Prostate gland (tissue), 2 donors: Measurements from ENCODE around the gene DYDC1. TPM values are rescaled to one million over a fixed set of nuclear protein-coding genes. Genes with fewer than 3 reads are reported as not detected.

Experiments
- DNase-seq: peaks from one replicate; pipeline ENCODE4 v3.0.0-alpha.2; 2019; ENCODE audit warnings: low spot score
- H3K27ac ChIP-seq, 2 donors: fragments of 200-600 bp; sonication (generic); 2 replicates each; pipeline ENCODE4 v1.5.1; 2017 to 2019
- H3K27me3 ChIP-seq: fragments of 200-600 bp; sonication (generic); replicated peaks from 2 replicates; pipeline ENCODE4 v1.5.1; 2019; ENCODE audit not compliant: insufficient read depth
- H3K36me3 ChIP-seq, 2 donors: fragments of 200-600 bp; sonication (generic); 1 replicate in 1 of 2; 2 replicates in 1 of 2; pipeline versions ENCODE4 v1.5.1 to v1.8.1; 2017 to 2019
- H3K4me1 ChIP-seq: fragments of 200-600 bp; sonication (generic); replicated peaks from 2 replicates; pipeline ENCODE4 v1.5.1; 2019
- H3K4me3 ChIP-seq, 2 donors: fragments of 200-600 bp; sonication (generic); 2 replicates each; pipeline ENCODE4 v1.5.1; 2017 to 2019
- H3K9me3 ChIP-seq: fragments of 200-600 bp; sonication (generic); 2 replicates; pipeline ENCODE4 v1.5.1; 2017
- CTCF ChIP-seq, 4 experiments: fragments of 200-600 bp in 2 of 4; fragments of 450-650 bp in 2 of 4; sonication (generic) in 2 of 4; IDR thresholded peaks; 1 replicate in 3 of 4; 2 replicates in 1 of 4; pipeline ENCODE4 v1.5.1; 2016 to 2019; ENCODE audit warnings: antibody characterized with exemption in 4 of 4, mild to moderate bottlenecking in 2 of 4, moderate library complexity in 2 of 4
- POLR2A ChIP-seq: fragments of 450-650 bp; IDR thresholded peaks from one replicate; pipeline ENCODE4 v1.6.1; 2016; ENCODE audit warnings: antibody characterized with exemption, mild to moderate bottlenecking
- POLR2AphosphoS5 ChIP-seq: sonication (generic); formaldehyde crosslinking; IDR thresholded peaks from one replicate; pipeline ENCODE4 v1.6.1; 2017; ENCODE audit warnings: antibody characterized with exemption
- WGBS: methylation state at CpG from one replicate; pipeline ENCODE4 v1.1.5; 2018; 5-methylcytosine and 5-hydroxymethylcytosine counted together
- intact Hi-C: fragments of 100-400 bp; cut with DNase I; formaldehyde crosslinking; loops from one replicate; pipeline ENCODE4 v1.14.2; 2022
- total RNA-seq, 2 donors: library from RNA; depleted of rRNA; stranded (reverse); fragments of >200 nt; gene quantifications; one replicate each; pipeline ENCODE4 v1.1.0, GENCODE V29; 2016

Gene DYDC1
- total RNA-seq: 1 to 10 TPM in 1 of 2 donors, not detected in 1; 8.7 TPM

GRCh38 chr10:80356563-80356988 lies at the start of gene DYDC1, which contains the start of gene DYDC2:
TSS of gene DYDC1 (minus strand) at chr10:80356755. CDS start at chr10:80352601, 4,154 bp downstream.
TSS of gene DYDC2 (plus strand) at chr10:80356781. CDS start at chr10:80362444, 5,663 bp downstream.
- DNase-seq: peak; percentile 40
- Histone ChIP-seq H3K4me1 (peaks cover 4% of the 10 kb centered on the region), H3K36me3 (no peaks in the 10 kb centered on the region), H3K27me3 (no peaks in the 10 kb centered on the region), H3K27ac (no peak within 1 kb of the TSS), H3K9me3 (no peaks in the 10 kb centered on the region), H3K4me3 (peak within 1 kb of the TSS; percentile 19 to 34)
- intact Hi-C loops: no loop called here
- WGBS: 2% methylated on average over 43 of the region's 43 CpGs
- TF ChIP-seq CTCF (IDR thresholded peaks at IDR 0.05) (no peak), POLR2A (no peak), POLR2AphosphoS5 (no peak)

- intact Hi-C loops: no loop called here
- H3K36me3 ChIP-seq: no peaks in the 10 kb centered on the region
- DNase-seq: no peak
- no peaks in the 10 kb centered on the region for H3K27me3 ChIP-seq
- WGBS: 23% methylated on average over 4 of the region's 4 CpGs
- no peak for TF ChIP-seq CTCF (IDR thresholded peaks at IDR 0.05)
- TF ChIP-seq POLR2A: no peak
- peak; percentile 51 for TF ChIP-seq POLR2AphosphoS5
- H3K4me1 ChIP-seq: peaks cover 8% of the 10 kb centered on the region
- H3K4me3 ChIP-seq: no peak overlapping the region
- H3K9me3 ChIP-seq: no peaks in the 10 kb centered on the region
- H3K27ac ChIP-seq: peak overlapping the region; percentile 27 to 96
These were observed 49.6 kb upstream of the DYDC1 start for GRCh38 chr10:80406204-80406603.

- intact Hi-C loops: no loop called here
- DNase-seq: no peak
- 47% methylated on average over 4 of the region's 4 CpGs for WGBS
- no peaks in the 10 kb centered on the region for H3K36me3 ChIP-seq
- no peaks in the 10 kb centered on the region for H3K9me3 ChIP-seq
- no peak for TF ChIP-seq POLR2AphosphoS5
- TF ChIP-seq POLR2A: no peak
- no peak for TF ChIP-seq CTCF (IDR thresholded peaks at IDR 0.05)
- H3K4me1 ChIP-seq: peaks cover 4% of the 10 kb centered on the region
- no peaks in the 10 kb centered on the region for H3K27me3 ChIP-seq
- peak overlapping the region; percentile 27 to 96 for H3K27ac ChIP-seq
- no peak overlapping the region for H3K4me3 ChIP-seq
These were observed 49.1 kb upstream of the DYDC1 start for GRCh38 chr10:80405626-80406025.

- Histone ChIP-seq H3K36me3 (no peaks in the 10 kb centered on the region), H3K27ac (no peak overlapping the region), H3K4me3 (no peak overlapping the region), H3K27me3 (no peaks in the 10 kb centered on the region), H3K9me3 (no peaks in the 10 kb centered on the region), H3K4me1 (peaks cover 4% of the 10 kb centered on the region)
- TF ChIP-seq POLR2AphosphoS5 (no peak), POLR2A (no peak), CTCF (IDR thresholded peaks at IDR 0.05) (no peak)
- no peak for DNase-seq
- 87% methylated on average over 1 of the region's 1 CpG for WGBS
- intact Hi-C loops: no loop called here
These were observed 48.5 kb upstream of the DYDC1 start for GRCh38 chr10:80405035-80405434.

GRCh38 chr10:80400136-80400804 lies 43.7 kb upstream of the DYDC1 start:
- no peaks in the 10 kb centered on the region for H3K9me3 ChIP-seq
- TF ChIP-seq POLR2A (no peak), CTCF (IDR thresholded peaks at IDR 0.05) (no peak), POLR2AphosphoS5 (no peak)
- no peaks in the 10 kb centered on the region for H3K36me3 ChIP-seq
- WGBS: 68% methylated on average over 8 of the region's 8 CpGs
- H3K27me3 ChIP-seq: no peaks in the 10 kb centered on the region
- no peaks in the 10 kb centered on the region for H3K4me1 ChIP-seq
- intact Hi-C loops: no loop called here
- no peak overlapping the region for H3K4me3 ChIP-seq
- DNase-seq: no peak
- no peak overlapping the region for H3K27ac ChIP-seq
